Loucy (cell line): Measurements from ENCODE around the gene DCX.

ENCODE experiments used
- CTCF ChIP-seq: fragments of 200-600 bp; sonication (generic); conservative IDR thresholded peaks from 2 replicates; pipeline ENCODE4 v1.5.1; 2014; ENCODE audit warnings: mild to moderate bottlenecking, antibody characterized with exemption, low read length
- EZH2phosphoT487 ChIP-seq: fragments of 200-600 bp; IDR thresholded peaks from 2 replicates; pipeline ENCODE4 v1.6.1; 2018; ENCODE audit warnings: antibody characterized with exemption, mild to moderate bottlenecking, moderate library complexity, borderline replicate concordance

- TF ChIP-seq CTCF (no peak), EZH2phosphoT487 (no peak)
These were observed 141.7 kb downstream of the DCX start, which contains the start of gene CAPN6 for GRCh38 chrX:111270339-111270738.
